ENCODE measurements around the gene SHC1.
A peak's percentile ranks its signal among the peaks of the same experiment; 100 is the strongest.

Gene SHC1

DNA sequence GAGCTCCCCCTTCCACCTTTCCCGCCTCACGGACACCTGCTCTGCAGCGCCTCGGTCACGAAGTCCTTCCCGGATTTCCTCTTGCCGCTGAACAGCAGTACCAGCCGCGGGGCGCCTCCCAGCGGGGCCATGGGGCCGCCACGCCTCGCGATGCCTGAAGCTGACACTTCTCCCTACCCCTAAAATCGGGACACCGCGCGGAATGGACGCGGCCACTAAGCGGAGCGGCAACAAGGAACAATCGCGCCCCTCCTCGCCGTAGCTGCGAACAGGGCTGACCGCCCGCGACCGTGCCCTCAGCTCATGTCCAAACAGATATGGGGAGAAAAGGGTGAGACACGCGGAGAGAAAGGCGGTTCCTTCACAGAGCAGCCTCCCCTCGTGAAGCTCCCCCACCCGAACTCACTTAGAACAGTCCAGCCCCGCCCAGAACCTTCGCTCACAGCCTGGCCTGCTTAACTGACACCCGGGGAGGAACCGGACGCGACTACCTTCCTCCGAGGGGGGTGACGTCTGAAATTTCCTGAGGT is 33.9 kb downstream of the SHC1 start, which contains the start of gene PMVK:
PMVK (minus strand) TSS at position 165 of the 530 bp plus-strand sequence; CDS start at position 131, 34 bp downstream.
- DNase-seq, result peak; percentile 94

- DNase-seq, result no peak
Observed at GRCh38 chr1:154935749-154936554, 34.6 kb downstream of the SHC1 start.

- DNase-seq, result no peak
Observed at GRCh38 chr1:154934358-154934948, 36.1 kb downstream of the SHC1 start.

DNA sequence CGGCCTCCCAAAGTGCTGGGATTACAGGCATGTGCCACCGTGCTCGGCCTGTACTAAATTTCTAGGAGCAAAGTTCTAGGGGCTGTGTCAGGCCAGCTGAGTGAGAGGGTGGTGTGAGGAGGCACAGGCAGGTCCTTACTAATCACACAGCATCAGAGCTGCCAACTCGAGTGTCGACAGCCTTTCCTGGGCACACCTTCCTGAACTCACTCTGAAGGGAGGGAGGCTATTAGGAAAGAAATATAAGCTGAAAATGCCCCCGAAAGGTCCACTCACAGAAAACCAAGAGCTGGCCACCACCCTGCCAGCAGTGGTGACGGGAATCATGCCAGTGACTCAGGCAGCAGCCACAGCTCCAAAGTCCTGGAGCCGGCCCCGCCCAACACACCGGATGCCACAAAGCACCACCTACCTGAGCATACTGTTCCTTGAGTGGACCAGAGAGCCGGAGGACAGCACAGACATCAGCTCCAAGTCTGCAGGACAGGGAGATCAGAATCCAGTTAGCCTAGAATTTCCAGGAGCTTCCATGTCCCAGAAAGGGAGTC is 38.5 kb downstream of the SHC1 start:
- DNase-seq, result no peak

GRCh38 chr1:154926201-154926600 is 44.3 kb downstream of the SHC1 start:
- no peak for DNase-seq

DNA sequence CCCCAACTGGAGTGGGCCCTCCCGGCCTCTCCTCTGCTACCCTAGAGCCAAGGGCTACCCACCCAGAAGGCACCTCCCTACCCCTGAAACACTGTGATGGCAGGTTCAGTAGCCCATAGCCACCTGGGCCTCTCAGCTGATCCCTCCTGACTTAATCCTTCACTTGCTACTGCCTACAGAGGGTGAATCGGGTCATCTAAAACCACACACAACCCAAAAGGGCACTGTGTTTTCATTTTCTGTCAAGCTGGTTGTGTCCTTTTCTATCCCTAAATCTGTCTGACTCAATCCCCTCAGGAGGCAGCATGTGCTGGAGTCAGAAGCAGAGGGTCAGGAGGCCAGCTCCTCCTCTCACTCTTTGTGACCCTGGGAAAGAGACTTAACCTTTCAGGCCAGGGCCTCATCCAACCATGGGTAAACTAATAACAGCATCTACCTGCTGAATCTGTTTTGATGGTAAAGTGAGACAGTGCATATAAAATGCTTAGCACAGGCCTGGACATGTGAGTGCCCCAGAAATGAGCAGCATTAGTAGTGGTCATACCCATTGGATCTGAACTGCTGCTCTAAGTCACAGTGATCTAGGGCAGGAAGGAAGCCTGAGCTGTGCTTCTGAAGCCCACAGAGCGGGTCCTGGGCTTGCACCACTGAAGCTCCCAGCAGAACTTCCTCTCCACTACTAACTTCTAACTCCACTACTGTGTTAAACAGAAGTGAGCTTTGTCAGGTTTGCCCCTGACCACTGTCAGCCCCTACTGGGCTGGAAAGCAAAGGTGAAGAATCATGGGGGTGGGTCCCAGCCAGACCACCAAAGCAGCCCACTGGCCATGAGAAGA is 45.0 kb downstream of the SHC1 start:
- DNase-seq, result no peak

DNA sequence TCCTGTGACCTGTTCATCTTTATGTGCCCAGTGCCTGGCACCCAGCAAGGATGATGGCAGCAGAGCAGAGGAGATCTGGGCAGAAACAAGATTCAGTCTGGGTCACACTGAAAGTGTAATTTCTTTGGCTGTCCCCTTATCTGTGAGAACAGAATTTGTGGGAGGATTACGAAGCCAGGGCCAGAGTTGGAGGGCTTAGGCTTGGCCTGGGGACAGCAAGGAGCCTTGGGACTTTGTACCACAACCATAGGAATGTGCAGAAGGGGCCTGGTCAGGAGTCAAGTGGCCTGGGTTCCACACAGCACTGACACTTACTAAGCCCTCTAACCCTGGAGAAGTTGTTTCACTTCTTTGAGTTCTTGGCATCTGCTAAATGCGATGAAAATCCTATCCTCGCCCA is 46.9 kb downstream of the SHC1 start:
- DNase-seq, result no peak

DNA sequence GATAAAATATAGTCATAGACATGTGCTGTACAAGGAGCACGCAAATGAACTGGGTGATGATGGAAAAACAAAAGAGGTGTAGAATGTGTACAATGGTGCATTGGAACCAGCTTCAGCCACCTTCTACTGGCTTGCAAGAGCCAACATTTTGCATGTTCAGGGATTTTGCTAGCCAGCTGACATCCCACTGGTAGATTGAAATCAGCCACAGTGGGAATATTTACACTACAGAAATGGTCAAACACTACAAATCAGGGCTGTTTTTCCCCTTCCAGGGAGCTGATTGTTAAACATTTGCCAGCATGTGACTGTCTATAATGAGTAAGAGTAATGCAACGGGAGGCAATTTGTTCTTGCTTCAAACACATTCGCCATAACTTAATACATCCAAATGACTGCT is 57.3 kb downstream of the SHC1 start:
- peak; percentile 20 for DNase-seq

- DNase-seq, result no peak
Observed at GRCh38 chr1:154912755-154913154, 57.8 kb downstream of the SHC1 start.
